Neural cell (in vitro differentiated cells): Measurements from ENCODE around the gene ZFC3H1. TPM values are rescaled to one million over a fixed set of nuclear protein-coding genes. Genes with fewer than 3 reads are reported as not detected.

ENCODE experiments used
- H2AFZ ChIP-seq: fragments of 200-600, 300-800 bp; sonication (generic), shearing (Covaris generic); 2 replicates; pipeline ENCODE4 v1.6.0; 2014; ENCODE audit warnings: low read depth, mild to moderate bottlenecking, antibody characterized with exemption, low read length, moderate library complexity
- H3F3A ChIP-seq: fragments of 200-600 bp; shearing (Covaris generic); 2 replicates; pipeline ENCODE4 v1.6.1; 2016; ENCODE audit warnings: mild to moderate bottlenecking, moderate library complexity, mixed read lengths, antibody characterized with exemption, low read length; ENCODE audit not compliant: insufficient read depth, poor library complexity, severe bottlenecking
- H3K27ac ChIP-seq: fragments of 200-600, 300-800 bp; sonication (generic), shearing (Covaris generic); 2 replicates; pipeline ENCODE4 v1.5.1; 2014; ENCODE audit warnings: mild to moderate bottlenecking, low read length, moderate library complexity
- H3K27me3 ChIP-seq: fragments of 300-800, 200-600 bp; sonication (generic), shearing (Covaris generic); 2 replicates; pipeline ENCODE4 v1.6.0; 2014; ENCODE audit warnings: mild to moderate bottlenecking, low read depth, low read length, moderate library complexity; ENCODE audit not compliant: insufficient read depth
- H3K36me3 ChIP-seq: fragments of 300-800, 200-600 bp; sonication (generic), shearing (Covaris generic); 2 replicates; pipeline ENCODE4 v1.5.1; 2014; ENCODE audit warnings: mild to moderate bottlenecking, antibody characterized with exemption, low read length, moderate library complexity; ENCODE audit not compliant: insufficient read depth
- H3K4me2 ChIP-seq: fragments of 300-800, 200-600 bp; sonication (generic), shearing (Covaris generic); 2 replicates; pipeline ENCODE4 v1.6.0; 2014; ENCODE audit warnings: mild to moderate bottlenecking, low read length
- H3K4me3 ChIP-seq: fragments of 300-800, 200-600 bp; sonication (generic), shearing (Covaris generic); 2 replicates; pipeline ENCODE4 v1.5.1; 2014; ENCODE audit warnings: mild to moderate bottlenecking, low read length, moderate library complexity
- H3K79me2 ChIP-seq: fragments of 200-600 bp; shearing (Covaris generic); replicated peaks from 2 replicates; pipeline ENCODE4 v1.6.0; 2014; ENCODE audit warnings: mild to moderate bottlenecking, low read length, moderate library complexity; ENCODE audit not compliant: insufficient read depth
- H3K9ac ChIP-seq: fragments of 300-800, 200-600 bp; sonication (generic), shearing (Covaris generic); 2 replicates; pipeline ENCODE4 v1.6.1; 2016; ENCODE audit warnings: mild to moderate bottlenecking, low read length, mixed read lengths
- H3K9me2 ChIP-seq: fragments of 200-600 bp; shearing (Covaris generic); 2 replicates; pipeline ENCODE4 v1.6.1; 2016; ENCODE audit warnings: mild to moderate bottlenecking, low read length, mixed read lengths; ENCODE audit not compliant: insufficient read depth
- H3K9me3 ChIP-seq: fragments of 200-600, 300-800 bp; sonication (generic), shearing (Covaris generic); 2 replicates; pipeline ENCODE4 v1.6.1; 2016; ENCODE audit warnings: mild to moderate bottlenecking, mixed run types, low read length, moderate library complexity, mixed read lengths
- H4K20me1 ChIP-seq: fragments of 200-600 bp; shearing (Covaris generic); 2 replicates; pipeline ENCODE4 v1.6.1; 2016; ENCODE audit warnings: mild to moderate bottlenecking, mixed run types; ENCODE audit not compliant: insufficient read depth
- CTCF ChIP-seq: fragments of 450-650 bp; IDR thresholded peaks from 2 replicates; pipeline ENCODE4 v1.5.1; 2014; ENCODE audit warnings: antibody characterized with exemption, mild to moderate bottlenecking, moderate library complexity; ENCODE audit not compliant: poor library complexity, severe bottlenecking
- EP300 ChIP-seq: fragments of 450-650 bp; conservative IDR thresholded peaks from 2 replicates; pipeline ENCODE4 v1.6.1; 2014; ENCODE audit warnings: antibody characterized with exemption, mild to moderate bottlenecking, moderate library complexity; ENCODE audit not compliant: poor library complexity, severe bottlenecking
- EZH2 ChIP-seq: fragments of 200-600, 300-800 bp; shearing (Covaris generic), sonication (generic); IDR thresholded peaks from 2 replicates; pipeline ENCODE4 v1.6.1; 2014; ENCODE audit warnings: antibody characterized with exemption, low read length, borderline replicate concordance, mild to moderate bottlenecking; ENCODE audit not compliant: insufficient read depth, poor library complexity, severe bottlenecking
- MXI1 ChIP-seq: fragments of 450-650 bp; conservative IDR thresholded peaks from 2 replicates; pipeline ENCODE4 v1.6.1; 2014; ENCODE audit warnings: antibody characterized with exemption, mild to moderate bottlenecking; ENCODE audit not compliant: poor library complexity, severe bottlenecking
- POLR2AphosphoS5 ChIP-seq: IDR thresholded peaks from 2 replicates; pipeline ENCODE4 v1.6.1; 2012
- RAD21 ChIP-seq: fragments of 450-650 bp; conservative IDR thresholded peaks from 2 replicates; pipeline ENCODE4 v1.6.1; 2014; ENCODE audit warnings: antibody characterized with exemption, mild to moderate bottlenecking, moderate library complexity
- REST ChIP-seq: IDR thresholded peaks from 2 replicates; pipeline ENCODE4 v1.6.1; 2012; ENCODE audit warnings: borderline replicate concordance
- SMC3 ChIP-seq: fragments of 450-650 bp; conservative IDR thresholded peaks from 2 replicates; pipeline ENCODE4 v1.6.1; 2014; ENCODE audit warnings: antibody characterized with exemption, mild to moderate bottlenecking, moderate library complexity; ENCODE audit not compliant: poor library complexity
- TAF1 ChIP-seq: IDR thresholded peaks from 2 replicates; pipeline ENCODE4 v1.6.1; 2012; ENCODE audit warnings: low read depth
- polyA plus RNA-seq: library from polyadenylated mRNA; depleted of rRNA; stranded (reverse); fragments of >200 nt; gene quantifications from 2 replicates; pipeline ENCODE4 v1.2.3, GENCODE V29; 2014

The ZFC3H1 gene
- polyA plus RNA-seq, 1 donor from 2014 or later, result 45.5 TPM

- H4K20me1 ChIP-seq, result no peaks in the 10 kb centered on the region
- H3K27ac ChIP-seq, result no peak overlapping the region
- no peak overlapping the region for H3K4me3 ChIP-seq
- H3K9ac ChIP-seq, result no peak overlapping the region
- peaks cover 26% of the 10 kb centered on the region for H3K36me3 ChIP-seq
- H2AFZ ChIP-seq, result no peak overlapping the region
- TF ChIP-seq SMC3 (no peak), CTCF (no peak), REST (no peak), POLR2AphosphoS5 (no peak), RAD21 (no peak), EP300 (no peak), EZH2 (no peak), TAF1 (no peak), MXI1 (no peak)
- H3K79me2 ChIP-seq, result no peaks in the 10 kb centered on the region
- H3K9me3 ChIP-seq, result no peaks in the 10 kb centered on the region
- no peaks in the 10 kb centered on the region for H3K27me3 ChIP-seq
- H3F3A ChIP-seq, result no peaks in the 10 kb centered on the region
- no peaks in the 10 kb centered on the region for H3K9me2 ChIP-seq
- no peak overlapping the region for H3K4me2 ChIP-seq
Observed at GRCh38 chr12:71626768-71627167, 36.9 kb downstream of the ZFC3H1 start.

- Histone ChIP-seq H3K36me3 (peaks cover 19% of the 10 kb centered on the region), H3K79me2 (no peaks in the 10 kb centered on the region), H3K27me3 (no peaks in the 10 kb centered on the region), H3K9me2 (no peaks in the 10 kb centered on the region), H3K4me2 (no peak overlapping the region), H3K4me3 (no peak overlapping the region), H3K27ac (no peak overlapping the region), H2AFZ (no peak overlapping the region), H4K20me1 (no peaks in the 10 kb centered on the region), H3K9me3 (no peaks in the 10 kb centered on the region), H3F3A (no peaks in the 10 kb centered on the region), H3K9ac (no peak overlapping the region)
- no peak for TF ChIP-seq RAD21
- no peak for TF ChIP-seq EZH2
- TF ChIP-seq POLR2AphosphoS5, result no peak
- no peak for TF ChIP-seq REST
- TF ChIP-seq SMC3, result no peak
- TF ChIP-seq EP300, result no peak
- no peak for TF ChIP-seq CTCF
- TF ChIP-seq TAF1, result no peak
- no peak for TF ChIP-seq MXI1
Observed at GRCh38 chr12:71626098-71626497, 37.5 kb downstream of the ZFC3H1 start.
